ENCODE measurements around the gene ADAM15.

The ADAM15 gene

GRCh38 chr1:155057104-155057503, 6.0 kb downstream of the ADAM15 start:
- TF ChIP-seq CTCF (IDR thresholded peaks at IDR 0.05; ENCODE audit: extremely low read depth, missing control alignments): no peak
- DNase-seq (ENCODE audit: low spot score): no peak

- no peak for DNase-seq (ENCODE audit: low spot score)
- TF ChIP-seq CTCF (IDR thresholded peaks at IDR 0.05; ENCODE audit: extremely low read depth, missing control alignments): no peak
These were observed 6.7 kb downstream of the ADAM15 start for GRCh38 chr1:155057788-155058211.

GRCh38 chr1:155060736-155061135, 9.6 kb downstream of the ADAM15 start:
- DNase-seq (ENCODE audit: low spot score): no peak
- no peak for TF ChIP-seq CTCF (IDR thresholded peaks at IDR 0.05; ENCODE audit: extremely low read depth, missing control alignments)

GRCh38 chr1:155061381-155062150, 10.4 kb downstream of the ADAM15 start:
- peak; percentile 92 for DNase-seq (ENCODE audit: low spot score)
- TF ChIP-seq CTCF (IDR thresholded peaks at IDR 0.05; ENCODE audit: extremely low read depth, missing control alignments): peak; percentile 99

GRCh38 chr1:155062151-155062686, 11.1 kb downstream of the ADAM15 start:
- TF ChIP-seq CTCF (IDR thresholded peaks at IDR 0.05; ENCODE audit: extremely low read depth, missing control alignments): no peak
- DNase-seq (ENCODE audit: low spot score): no peak

GRCh38 chr1:155062702-155063411, 11.7 kb downstream of the ADAM15 start:
- peak; percentile 88 for TF ChIP-seq CTCF (IDR thresholded peaks at IDR 0.05; ENCODE audit: extremely low read depth, missing control alignments)
- peak; percentile 88 for DNase-seq (ENCODE audit: low spot score)

GRCh38 chr1:155063550-155064110, 12.5 kb downstream of the ADAM15 start, which contains the start of gene EFNA4:
EFNA4 (plus strand) TSS chr1:155063740; CDS start chr1:155063824, 84 bp downstream.
- peak; percentile 95 for DNase-seq (ENCODE audit: low spot score)
- no peak for TF ChIP-seq CTCF (IDR thresholded peaks at IDR 0.05; ENCODE audit: extremely low read depth, missing control alignments)
